ENCODE data around the gene MYADML2. TPM values are rescaled to one million over a fixed set of nuclear protein-coding genes. Genes with fewer than 3 reads are reported as not detected.
A peak's percentile ranks its signal among the peaks of the same experiment; 100 is the strongest.

Gene MYADML2
- total and polyA plus RNA-seq, 10 of the 15 experiments (the other 5 are each of a cell fraction or from before 2014, with no cell fraction given), result not detected

DNA sequence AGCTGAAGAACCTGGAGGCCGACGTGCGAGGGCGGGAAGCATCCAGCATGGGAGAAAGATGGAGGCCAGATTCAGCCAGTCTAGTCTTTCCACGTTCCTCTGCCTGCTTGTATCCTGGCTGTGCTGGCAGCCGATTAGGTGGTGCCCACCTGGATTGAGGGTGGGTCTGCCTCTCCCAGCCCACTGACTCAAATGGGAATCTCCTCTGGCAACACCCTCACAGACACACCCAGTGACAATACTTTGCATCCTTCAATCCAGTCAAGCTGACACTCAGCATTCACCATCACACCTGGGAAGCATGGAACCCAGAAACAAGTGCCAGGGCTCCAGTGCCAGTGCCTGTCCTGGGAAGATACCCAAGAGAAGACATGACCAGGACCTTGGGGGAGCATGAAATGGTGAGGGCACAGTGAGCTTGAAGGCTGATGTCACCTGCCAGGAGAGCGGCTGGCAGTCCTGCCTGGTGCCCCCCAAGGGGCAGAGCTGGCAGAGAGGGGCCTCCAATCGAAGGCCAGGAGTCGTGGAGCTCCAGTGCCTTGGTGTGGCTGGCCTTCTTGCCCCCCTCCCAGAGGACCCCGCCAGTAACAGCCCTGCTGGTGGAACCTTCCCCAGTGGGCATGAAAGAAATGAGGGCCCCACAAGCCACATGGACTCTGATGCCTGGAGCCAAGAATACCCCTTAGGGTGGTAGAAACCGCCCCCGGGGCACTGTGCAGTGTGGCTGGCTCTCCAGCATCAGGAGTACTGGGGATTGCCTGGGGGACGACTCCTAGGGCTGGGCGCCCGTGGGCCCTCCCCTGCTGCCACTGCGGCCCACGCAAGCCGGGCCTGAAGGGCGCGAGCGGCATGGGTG lies 45.6 kb downstream of the MYADML2 start:
- no peak overlapping the region for H3K27ac ChIP-seq (ENCODE audit: control insufficient read depth, insufficient read depth)
- no TSS peak for BruUV-seq (replicated peaks)
- H3K36me3 ChIP-seq (ENCODE audit: control insufficient read depth in 2 of 2, insufficient read depth in 2 of 2, low read length in 1 of 2), result peaks cover 3 to 11% of the 10 kb centered on the region in 2 experiments; a peak in 3 of 4 replicates
- no peaks in the 10 kb centered on the region for H3K4me1 ChIP-seq (ENCODE audit: control insufficient read depth, insufficient read depth, low read length)
- FAIRE-seq (no peak), ATAC-seq (peak; percentile 10; the same call in 2 of the 3 replicates), DNase-seq (ENCODE audit: low read depth, low spot score) (no peak)
- 50% methylated on average over 21 of the region's 21 CpGs for WGBS (ENCODE audit: insufficient coverage, insufficient replicate concordance, low lambda C conversion rate, missing lambda C conversion rate)
- in situ Hi-C loops (cut with MboI) (no loop called here), intact Hi-C loops (cut with micrococcal nuclease; ENCODE audit: unreplicated experiment) (no loop called here)
- POLR2A ChIA-PET, result no interaction called here
- no peaks in the 10 kb centered on the region; a peak in 1 of 4 replicates for H3K27me3 ChIP-seq (replicated peaks in 1 of 2; ENCODE audit: control insufficient read depth in 2 of 2, insufficient read depth in 2 of 2, low read length in 1 of 2)
- H3K79me2 ChIP-seq (ENCODE audit: control insufficient read depth, insufficient read depth, low read length), result no peaks in the 10 kb centered on the region
- H3K4me2 ChIP-seq (ENCODE audit: control insufficient read depth, insufficient read depth), result no peak overlapping the region
- SMC1A ChIA-PET (ENCODE audit: uncharacterized antibody, unreplicated experiment), result no interaction called here
- no peaks in the 10 kb centered on the region for H3K9me3 ChIP-seq (replicated peaks; ENCODE audit: control insufficient read depth, insufficient read depth, low read length)
- CTCF ChIA-PET, result no interaction called here
- H4K20me1 ChIP-seq (ENCODE audit: control insufficient read depth, insufficient read depth), result no peaks in the 10 kb centered on the region
- no peak overlapping the region for H3K4me3 ChIP-seq
- no peak overlapping the region for H3K9ac ChIP-seq (ENCODE audit: control insufficient read depth, insufficient read depth, low read length)
- no peak overlapping the region for H2AFZ ChIP-seq (ENCODE audit: control insufficient read depth, low read depth, low read length)
- no peak for TF ChIP-seq CREB1 (IDR thresholded peaks at IDR 0.05; ENCODE audit: low read depth)
- peak; percentile 29; the same call in 1 of the 2 replicates for TF ChIP-seq POLR2A (IDR thresholded peaks at IDR 0.05; ENCODE audit: low read depth, low read length)
- RAD21 ChIA-PET (ENCODE audit: unreplicated experiment), result no interaction called here

DNA sequence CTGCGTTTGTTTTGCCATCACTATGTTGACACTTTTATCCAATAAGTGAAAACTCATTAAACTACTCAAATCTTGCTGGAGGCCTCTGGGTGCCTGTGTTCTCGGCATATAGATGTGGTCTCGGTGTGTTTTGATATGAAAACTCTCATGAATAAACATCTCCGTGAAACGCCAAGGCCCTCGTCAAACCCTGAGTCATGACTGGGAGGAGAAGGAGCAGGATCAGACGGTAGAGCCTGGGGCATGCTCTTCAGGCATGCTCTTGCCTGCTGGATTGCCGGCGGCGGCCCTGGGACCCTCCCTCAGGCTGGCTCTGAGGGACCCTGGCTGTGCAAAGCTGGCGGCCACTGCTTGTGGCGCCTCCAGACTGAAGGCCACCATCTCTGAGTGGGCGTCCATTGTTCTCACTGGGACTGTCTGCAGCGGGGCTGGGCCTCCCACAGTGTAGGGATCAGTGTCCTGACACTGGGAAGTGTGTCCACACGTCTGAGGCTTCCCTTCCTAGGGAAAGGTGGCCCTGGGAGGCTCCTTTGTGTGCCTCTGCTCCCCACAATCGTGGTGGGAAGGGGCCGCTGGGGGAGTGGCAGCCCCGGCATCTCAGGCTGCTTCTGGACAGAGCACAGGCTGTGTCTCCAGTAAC lies 46.7 kb downstream of the MYADML2 start:
- POLR2A ChIA-PET, result no interaction called here
- no peak overlapping the region for H3K4me2 ChIP-seq (ENCODE audit: control insufficient read depth, insufficient read depth)
- H3K27me3 ChIP-seq (replicated peaks in 1 of 2; ENCODE audit: control insufficient read depth in 2 of 2, insufficient read depth in 2 of 2, low read length in 1 of 2), result no peaks in the 10 kb centered on the region; a peak in 1 of 4 replicates
- no peak overlapping the region for H3K4me3 ChIP-seq
- SMC1A ChIA-PET (ENCODE audit: uncharacterized antibody, unreplicated experiment), result no interaction called here
- H3K79me2 ChIP-seq (ENCODE audit: control insufficient read depth, insufficient read depth, low read length), result no peaks in the 10 kb centered on the region
- H2AFZ ChIP-seq (ENCODE audit: control insufficient read depth, low read depth, low read length), result no peak overlapping the region
- WGBS (ENCODE audit: insufficient coverage, insufficient replicate concordance, low lambda C conversion rate, missing lambda C conversion rate), result 77% methylated on average over 18 of the region's 18 CpGs
- H4K20me1 ChIP-seq (ENCODE audit: control insufficient read depth, insufficient read depth), result no peaks in the 10 kb centered on the region
- intact Hi-C loops (cut with micrococcal nuclease; ENCODE audit: unreplicated experiment), result no loop called here
- H3K9ac ChIP-seq (ENCODE audit: control insufficient read depth, insufficient read depth, low read length), result no peak overlapping the region
- no peaks in the 10 kb centered on the region for H3K4me1 ChIP-seq (ENCODE audit: control insufficient read depth, insufficient read depth, low read length)
- H3K27ac ChIP-seq (ENCODE audit: control insufficient read depth, insufficient read depth), result no peak overlapping the region
- H3K9me3 ChIP-seq (replicated peaks; ENCODE audit: control insufficient read depth, insufficient read depth, low read length), result no peaks in the 10 kb centered on the region
- BruUV-seq (replicated peaks), result no TSS peak
- no peak for ATAC-seq
- no peak for DNase-seq (ENCODE audit: low read depth, low spot score)
- RAD21 ChIA-PET (ENCODE audit: unreplicated experiment), result no interaction called here
- in situ Hi-C loops (cut with MboI), result no loop called here
- H3K36me3 ChIP-seq (ENCODE audit: control insufficient read depth in 2 of 2, insufficient read depth in 2 of 2, low read length in 1 of 2), result peaks cover 3 to 11% of the 10 kb centered on the region in 2 experiments; a peak in 3 of 4 replicates
- FAIRE-seq, result no peak
- CTCF ChIA-PET, result no interaction called here
- TF ChIP-seq RAD21 (IDR thresholded peaks at IDR 0.05; ENCODE audit: insufficient read depth, low read depth, low read length) (no peak), EP300 (IDR thresholded peaks at IDR 0.05; ENCODE audit: borderline replicate concordance in 1 of 2, control insufficient read depth in 1 of 2, low read depth in 2 of 2, low read length in 2 of 2) (no peak), KLF5 (IDR thresholded peaks at IDR 0.05; ENCODE audit: partially characterized antibody) (no peak), DPF2 (IDR thresholded peaks at IDR 0.05) (no peak), EZH2 (IDR thresholded peaks at IDR 0.05; ENCODE audit: borderline replicate concordance, control insufficient read depth, low read depth, low read length) (no peak), RCOR1 (conservative IDR thresholded peaks at IDR 0.05; ENCODE audit: low read depth, low read length) (no peak), LARP7 (IDR thresholded peaks at IDR 0.05) (no peak), NFYB (IDR thresholded peaks at IDR 0.05; ENCODE audit: insufficient read depth, low read depth, low read length) (no peak), IRF4 (IDR thresholded peaks at IDR 0.05; ENCODE audit: low read depth, low read length) (no peak), SPI1 (IDR thresholded peaks at IDR 0.05; ENCODE audit: borderline replicate concordance, insufficient read depth, low read depth, low read length) (no peak), ATF7 (IDR thresholded peaks at IDR 0.05; ENCODE audit: low read depth) (no peak), SUZ12 (IDR thresholded peaks at IDR 0.05; ENCODE audit: unreplicated experiment) (no peak)

All from GM12878 (cell line).